ENCODE data around the gene CWC27. TPM values are rescaled to one million over a fixed set of nuclear protein-coding genes. Genes with fewer than 3 reads are reported as not detected.
A peak's percentile ranks its signal among the peaks of the same experiment; 100 is the strongest.

Gene CWC27
- total RNA-seq, 1 experiment from 2014 or later = 22.8 TPM

GRCh38 chr5:65034813-65035209 lies 266.1 kb downstream of the CWC27 start:
- TF ChIP-seq CTCF (IDR thresholded peaks at IDR 0.05; ENCODE audit: unreplicated experiment) = no peak
- Mint-ChIP-seq H3K36me3 (ENCODE audit: insufficient read depth, unreplicated experiment) (peaks cover 13% of the 10 kb centered on the region), H3K4me3 (ENCODE audit: low read depth, unreplicated experiment) (peak overlapping the region; percentile 87), H3K27me3 (ENCODE audit: unreplicated experiment) (no peaks in the 10 kb centered on the region), H3K27ac (ENCODE audit: unreplicated experiment) (peak overlapping the region; percentile 68), H3K9me3 (ENCODE audit: low read depth, unreplicated experiment) (no peaks in the 10 kb centered on the region), H3K4me1 (ENCODE audit: low read depth, unreplicated experiment) (peaks cover 8% of the 10 kb centered on the region)
- no peak for DNase-seq
- intact Hi-C loops (cut with micrococcal nuclease; ENCODE audit: unreplicated experiment) = loop anchor here (5.0 kb wide), 2 partner anchors 223 to 447 kb away; partner anchors contain the start of gene ADAMTS6
- BruUV-seq (replicated peaks) = no TSS peak
- CTCF ChIA-PET = no interaction called here

DNA sequence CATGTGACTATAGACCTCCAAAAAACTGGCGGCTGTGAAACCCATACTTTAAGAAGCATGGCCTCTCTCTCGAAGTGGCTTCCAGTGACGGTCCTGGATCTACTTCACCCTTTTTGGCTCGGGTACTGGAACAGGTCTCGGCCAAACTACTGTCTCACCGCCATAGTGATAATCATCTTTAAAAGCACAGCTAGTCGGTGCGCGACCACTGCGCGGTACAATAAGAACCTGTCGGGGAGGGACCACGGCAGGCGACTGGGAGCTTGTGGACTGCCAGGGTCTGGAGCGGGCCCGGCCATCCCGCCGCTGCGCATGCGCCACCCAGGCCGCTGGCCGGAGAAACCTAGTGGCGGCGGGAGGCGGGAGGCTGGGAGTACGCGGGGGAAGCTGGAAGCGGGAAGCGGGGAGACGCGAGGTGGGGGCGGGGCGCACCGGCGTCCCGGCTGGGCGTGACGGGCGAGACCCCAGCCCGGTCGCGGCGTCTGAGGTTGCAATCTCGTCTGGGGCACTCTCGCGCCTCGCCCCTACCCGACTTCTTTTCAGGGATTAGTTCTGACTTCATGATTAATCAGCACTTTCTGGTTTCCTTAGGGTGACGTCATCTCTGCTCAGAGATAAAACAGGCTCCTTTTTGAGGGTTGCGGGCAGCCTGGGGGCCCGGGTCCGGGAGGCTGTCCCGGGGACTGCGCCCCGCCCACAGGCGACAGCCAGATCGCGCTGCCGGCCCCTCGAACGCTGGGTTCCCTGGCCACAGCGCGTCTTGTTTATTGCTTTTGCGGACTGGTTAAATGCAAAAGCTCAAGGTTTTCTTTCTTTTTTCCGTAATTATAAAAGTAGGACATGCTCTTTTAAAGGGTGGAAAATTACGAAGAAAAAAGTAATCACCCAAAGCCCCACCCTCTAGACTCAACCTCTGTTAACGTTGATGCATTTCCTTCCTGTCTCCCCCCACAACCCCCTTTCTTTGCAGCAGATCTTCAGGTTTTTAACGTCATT lies 266.8 kb downstream of the CWC27 start:
- intact Hi-C loops (cut with micrococcal nuclease; ENCODE audit: unreplicated experiment) = loop anchor here (5.0 kb wide), 2 partner anchors 223 to 447 kb away; partner anchors contain the start of gene ADAMTS6
- Mint-ChIP-seq H3K9me3 (ENCODE audit: low read depth, unreplicated experiment) (no peaks in the 10 kb centered on the region), H3K36me3 (ENCODE audit: insufficient read depth, unreplicated experiment) (peaks cover 13% of the 10 kb centered on the region), H3K27me3 (ENCODE audit: unreplicated experiment) (no peaks in the 10 kb centered on the region), H3K4me1 (ENCODE audit: low read depth, unreplicated experiment) (peaks cover 8% of the 10 kb centered on the region), H3K27ac (ENCODE audit: unreplicated experiment) (peak overlapping the region; percentile 68), H3K4me3 (ENCODE audit: low read depth, unreplicated experiment) (peak overlapping the region; percentile 87)
- TF ChIP-seq CTCF (IDR thresholded peaks at IDR 0.05; ENCODE audit: unreplicated experiment) = no peak
- TSS peak; percentile 83 for BruUV-seq (replicated peaks)
- CTCF ChIA-PET = no interaction called here
- peak; percentile 93 for DNase-seq

GRCh38 chr5:65037831-65038815 lies 269.4 kb downstream of the CWC27 start:
- intact Hi-C loops (cut with micrococcal nuclease; ENCODE audit: unreplicated experiment) = loop anchor here (5.0 kb wide), 2 partner anchors 226 to 444 kb away; partner anchors contain the start of gene ADAMTS6
- peak; percentile 42 for DNase-seq
- TF ChIP-seq CTCF (IDR thresholded peaks at IDR 0.05; ENCODE audit: unreplicated experiment) = peak; percentile 37
- no peak overlapping the region for H3K27ac Mint-ChIP-seq (ENCODE audit: unreplicated experiment)
- H3K9me3 Mint-ChIP-seq (ENCODE audit: low read depth, unreplicated experiment) = no peaks in the 10 kb centered on the region
- peaks cover 8% of the 10 kb centered on the region for H3K4me1 Mint-ChIP-seq (ENCODE audit: low read depth, unreplicated experiment)
- CTCF ChIA-PET = no interaction called here
- BruUV-seq (replicated peaks) = no TSS peak
- no peak overlapping the region for H3K4me3 Mint-ChIP-seq (ENCODE audit: low read depth, unreplicated experiment)
- peaks cover 13% of the 10 kb centered on the region for H3K36me3 Mint-ChIP-seq (ENCODE audit: insufficient read depth, unreplicated experiment)
- H3K27me3 Mint-ChIP-seq (ENCODE audit: unreplicated experiment) = no peaks in the 10 kb centered on the region
